Measurements from ENCODE around the gene STARD7. TPM values are rescaled to one million over a fixed set of nuclear protein-coding genes. Genes with fewer than 3 reads are reported as not detected.

STARD7 gene
- total RNA-seq, 2 donors from 2014 or later: 68.5 to 91.3 TPM

DNA sequence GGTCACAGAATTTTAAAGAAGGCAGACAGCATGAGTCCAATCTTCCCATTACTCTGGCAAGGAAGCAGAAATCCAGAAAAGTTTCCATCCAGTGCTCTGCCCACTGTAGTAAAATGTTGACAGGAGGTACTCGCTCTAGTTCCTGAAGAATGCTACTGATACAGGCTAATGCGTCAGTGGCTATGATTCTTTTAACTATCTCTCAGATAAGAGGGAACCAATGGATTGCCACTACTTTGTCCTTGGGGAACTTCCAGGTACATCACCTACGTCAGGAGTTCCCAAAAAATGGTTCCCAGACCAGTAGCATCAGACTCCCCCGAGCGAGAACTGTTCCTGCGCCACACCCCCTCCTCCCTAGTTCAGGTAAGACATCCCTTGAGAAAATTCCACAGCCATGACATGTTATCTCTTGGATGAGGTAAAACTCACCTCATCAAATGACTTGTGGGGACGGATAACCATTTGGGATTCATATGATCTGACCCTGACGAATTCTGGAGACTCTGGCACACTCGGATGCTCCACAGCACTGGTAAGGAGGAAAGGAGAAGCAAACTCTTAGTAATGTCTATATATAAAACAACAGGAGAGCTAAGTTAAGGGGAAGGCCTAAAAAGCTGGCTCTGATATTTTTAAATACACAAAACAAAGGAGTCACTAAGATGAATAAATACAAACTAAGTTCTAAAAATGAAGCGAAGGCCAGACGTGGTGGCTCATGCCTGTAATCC, 16.5 kb downstream of the STARD7 start:
- H3K9me3 ChIP-seq: no peaks in the 10 kb centered on the region
- WGBS, 2 donors: 87 to 90% methylated on average over 11 of the region's 11 CpGs
- H3K36me3 ChIP-seq (replicated peaks in 1 of 2; ENCODE audit: insufficient read depth in 1 of 2, low read depth in 2 of 2): peaks cover 7 to 18% of the 10 kb centered on the region in 2 donors
- no peaks in the 10 kb centered on the region for H3K27me3 ChIP-seq
- H3K4me1 ChIP-seq: peaks cover 9% of the 10 kb centered on the region
- no peak for TF ChIP-seq POLR2A (IDR thresholded peaks at IDR 0.05)
- no peak for TF ChIP-seq CTCF (IDR thresholded peaks at IDR 0.05)
- H3K4me3 ChIP-seq: no peak overlapping the region
- no peak overlapping the region for H3K27ac ChIP-seq
- intact Hi-C loops (cut with DNase I): no loop called here
- ATAC-seq (no peak), DNase-seq (no peak)

GRCh38 chr2:96188821-96189526, 19.7 kb downstream of the STARD7 start:
- intact Hi-C loops (cut with DNase I): no loop called here
- ATAC-seq: no peak
- DNase-seq: no peak
- H3K27ac ChIP-seq: no peak overlapping the region
- peaks cover 6 to 29% of the 10 kb centered on the region in 2 donors for H3K36me3 ChIP-seq (replicated peaks in 1 of 2; ENCODE audit: insufficient read depth in 1 of 2, low read depth in 2 of 2)
- TF ChIP-seq POLR2A (IDR thresholded peaks at IDR 0.05) (no peak), CTCF (IDR thresholded peaks at IDR 0.05) (no peak)
- H3K9me3 ChIP-seq: no peaks in the 10 kb centered on the region
- H3K4me1 ChIP-seq: no peaks in the 10 kb centered on the region
- no peak overlapping the region for H3K4me3 ChIP-seq
- no peaks in the 10 kb centered on the region for H3K27me3 ChIP-seq
- 89 to 90% methylated on average over 12 of the region's 12 CpGs for WGBS, 2 donors

DNA sequence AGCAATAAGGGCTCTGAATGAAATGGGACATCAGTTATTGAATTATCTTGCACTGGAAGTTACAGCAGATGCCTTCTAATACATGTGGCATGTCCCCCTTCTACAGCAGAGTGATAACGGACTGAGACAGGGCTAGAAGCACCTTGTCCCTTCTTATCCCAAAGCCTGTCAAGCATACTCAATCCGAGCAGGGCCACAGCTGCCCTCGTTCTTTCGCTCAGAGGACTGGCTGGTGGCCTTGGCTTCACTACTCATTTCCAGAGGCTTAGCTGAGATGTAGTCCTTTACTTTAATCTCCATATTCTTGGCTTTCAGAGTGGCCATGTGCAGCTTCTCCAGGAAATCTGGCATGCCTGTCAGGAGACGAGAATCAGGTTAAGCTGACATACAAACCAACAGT, 22.1 kb downstream of the STARD7 start:
- TF ChIP-seq CTCF (IDR thresholded peaks at IDR 0.05) (no peak), POLR2A (IDR thresholded peaks at IDR 0.05) (no peak)
- Histone ChIP-seq H3K27me3 (no peaks in the 10 kb centered on the region), H3K9me3 (no peaks in the 10 kb centered on the region), H3K36me3 (replicated peaks in 1 of 2; ENCODE audit: insufficient read depth in 1 of 2, low read depth in 2 of 2) (peaks cover 6 to 16% of the 10 kb centered on the region in 2 donors), H3K4me1 (no peaks in the 10 kb centered on the region), H3K27ac (no peak overlapping the region), H3K4me3 (no peak overlapping the region)
- 55 to 78% methylated on average over 5 of the region's 5 CpGs for WGBS, 2 donors
- ATAC-seq (no peak), DNase-seq (no peak)
- intact Hi-C loops (cut with DNase I): no loop called here

DNA sequence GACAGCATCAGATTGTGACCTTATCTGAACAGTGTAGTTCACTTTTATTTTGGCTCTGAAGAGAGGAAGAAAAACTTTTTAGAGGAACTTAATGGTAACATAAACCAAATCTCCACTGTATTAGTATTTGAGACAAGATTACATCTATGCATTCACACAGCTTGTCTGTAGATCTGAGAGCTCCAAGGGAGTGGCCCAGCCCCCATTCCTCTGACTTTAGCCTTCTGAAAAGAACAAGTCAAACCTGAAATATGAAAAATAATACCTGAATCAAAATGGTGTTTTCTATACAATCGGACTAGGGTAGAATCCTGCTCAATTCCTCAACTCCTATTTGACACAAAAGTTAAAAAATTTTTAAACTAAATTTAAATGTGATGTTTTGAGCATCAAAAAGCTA, 23.1 kb downstream of the STARD7 start:
- 80 to 86% methylated on average over 1 of the region's 1 CpG for WGBS, 2 donors
- ATAC-seq (no peak), DNase-seq (no peak)
- Histone ChIP-seq H3K4me3 (no peak overlapping the region), H3K27me3 (no peaks in the 10 kb centered on the region), H3K27ac (no peak overlapping the region), H3K36me3 (replicated peaks in 1 of 2; ENCODE audit: insufficient read depth in 1 of 2, low read depth in 2 of 2) (peaks cover 6 to 15% of the 10 kb centered on the region in 2 donors), H3K4me1 (no peaks in the 10 kb centered on the region), H3K9me3 (no peaks in the 10 kb centered on the region)
- intact Hi-C loops (cut with DNase I): no loop called here
- TF ChIP-seq POLR2A (IDR thresholded peaks at IDR 0.05) (no peak), CTCF (IDR thresholded peaks at IDR 0.05) (no peak)

Measured in body of pancreas (tissue), 4 donors.